ENCODE results near the gene SERPINA4. TPM values are rescaled to one million over a fixed set of nuclear protein-coding genes. Genes with fewer than 3 reads are reported as not detected.

SERPINA4 gene
- total and polyA plus RNA-seq, 4 donors: 0.18 TPM; not detected in 3

- ATAC-seq (ENCODE audit: insufficient read depth, low FRiP score) (no peak), DNase-seq (no peak)
- H3K4me3 ChIP-seq: no peak overlapping the region
- H3K27ac ChIP-seq (ENCODE audit: low read depth in 1 of 2, low read length in 1 of 2): no peak overlapping the region
- H3K4me1 ChIP-seq (ENCODE audit: control insufficient read depth in 5 of 5, insufficient read depth in 5 of 5, low read length in 5 of 5): peaks cover 0 to 4% (median 0%) of the 10 kb centered on the region in 5 donors
- no peaks in the 10 kb centered on the region for H3K36me3 ChIP-seq (ENCODE audit: control insufficient read depth in 4 of 4, insufficient read depth in 4 of 4, low read length in 4 of 4)
- H3K9me3 ChIP-seq (ENCODE audit: control insufficient read depth in 4 of 4, insufficient read depth in 3 of 4, low read length in 3 of 4): peaks cover 0 to 16% (median 0%) of the 10 kb centered on the region in 4 donors
- TF ChIP-seq CTCF (IDR thresholded peaks at IDR 0.05; ENCODE audit: control extremely low read depth, extremely low read depth): no peak
- no peaks in the 10 kb centered on the region for H3K27me3 ChIP-seq (ENCODE audit: control insufficient read depth in 3 of 3, insufficient read depth in 3 of 3, low read length in 2 of 3)
- 86 to 92% methylated on average over 9 of the region's 9 CpGs for WGBS, 2 donors
- no peak overlapping the region for H3K9ac ChIP-seq (ENCODE audit: insufficient read depth in 1 of 2, low read length in 2 of 2)
Measured at GRCh38 chr14:94555991-94556390, 5.3 kb upstream of the SERPINA4 start.

GRCh38 chr14:94557327-94557726 lies 3.9 kb upstream of the SERPINA4 start:
- no peaks in the 10 kb centered on the region for H3K27me3 ChIP-seq (ENCODE audit: control insufficient read depth in 3 of 3, insufficient read depth in 3 of 3, low read length in 2 of 3)
- DNase-seq (no peak), ATAC-seq (ENCODE audit: insufficient read depth, low FRiP score) (no peak)
- H3K27ac ChIP-seq (ENCODE audit: low read depth in 1 of 2, low read length in 1 of 2): no peak overlapping the region
- no peak for TF ChIP-seq CTCF (IDR thresholded peaks at IDR 0.05; ENCODE audit: control extremely low read depth, extremely low read depth)
- H3K36me3 ChIP-seq (ENCODE audit: control insufficient read depth in 4 of 4, insufficient read depth in 4 of 4, low read length in 4 of 4): no peaks in the 10 kb centered on the region
- no peak overlapping the region for H3K9ac ChIP-seq (ENCODE audit: insufficient read depth in 1 of 2, low read length in 2 of 2)
- H3K9me3 ChIP-seq (ENCODE audit: control insufficient read depth in 4 of 4, insufficient read depth in 3 of 4, low read length in 3 of 4): peaks cover 0 to 16% (median 0%) of the 10 kb centered on the region in 4 donors
- H3K4me1 ChIP-seq (ENCODE audit: control insufficient read depth in 5 of 5, insufficient read depth in 5 of 5, low read length in 5 of 5): peaks cover 0 to 5% (median 0%) of the 10 kb centered on the region in 5 donors
- H3K4me3 ChIP-seq: no peak overlapping the region
- WGBS, 2 donors: 84 to 93% methylated on average over 1 of the region's 1 CpG

GRCh38 chr14:94558842-94559241 lies 2.4 kb upstream of the SERPINA4 start:
- Histone ChIP-seq H3K4me3 (no peak overlapping the region), H3K27ac (ENCODE audit: low read depth in 1 of 2, low read length in 1 of 2) (no peak overlapping the region), H3K27me3 (ENCODE audit: control insufficient read depth in 3 of 3, insufficient read depth in 3 of 3, low read length in 2 of 3) (no peaks in the 10 kb centered on the region), H3K9ac (ENCODE audit: insufficient read depth in 1 of 2, low read length in 2 of 2) (no peak overlapping the region), H3K4me1 (ENCODE audit: control insufficient read depth in 5 of 5, insufficient read depth in 5 of 5, low read length in 5 of 5) (peaks cover 0 to 5% (median 0%) of the 10 kb centered on the region in 5 donors), H3K36me3 (ENCODE audit: control insufficient read depth in 4 of 4, insufficient read depth in 4 of 4, low read length in 4 of 4) (no peaks in the 10 kb centered on the region), H3K9me3 (ENCODE audit: control insufficient read depth in 4 of 4, insufficient read depth in 3 of 4, low read length in 3 of 4) (peaks cover 0 to 16% (median 0%) of the 10 kb centered on the region in 4 donors)
- TF ChIP-seq CTCF (IDR thresholded peaks at IDR 0.05; ENCODE audit: control extremely low read depth, extremely low read depth): no peak
- ATAC-seq (ENCODE audit: insufficient read depth, low FRiP score): no peak
- DNase-seq: no peak
- 77 to 88% methylated on average over 2 of the region's 2 CpGs for WGBS, 2 donors

All from lung (tissue), 12 donors.